Naive B cell (primary cell): ENCODE results near the gene CRKL. TPM values are rescaled to one million over a fixed set of nuclear protein-coding genes. Genes with fewer than 3 reads are reported as not detected.
A peak's percentile ranks its signal among the peaks of the same experiment; 100 is the strongest.
"Not testable (repeated sequence)": the region's sequence is repeated elsewhere in the genome, so short reads cannot be mapped to it uniquely, and the experiment has no call there.

Source experiments
- ATAC-seq, 2 donors: fragments of 150-1000 bp; cut with Tn5 transposase; 2 replicates each; pipeline ENCODE4 v1.10.0; 2021; ENCODE audit warnings: low read depth in 2 of 2, mild to moderate bottlenecking in 2 of 2, moderate library complexity in 2 of 2
- DNase-seq: peaks from one replicate; pipeline ENCODE4 v3.0.0; 2022
- H3K27ac Mint-ChIP-seq, 6 donors: one replicate each; pipeline ENCODE4 v1.8.0; 2020 to 2022; ENCODE audit warnings: mild to moderate bottlenecking in 6 of 6, mixed read lengths in 6 of 6, moderate library complexity in 5 of 6, inconsistent platforms in 2 of 6
- H3K27me3 Mint-ChIP-seq, 3 donors: one replicate each; pipeline ENCODE4 v1.8.0; 2021 to 2022; ENCODE audit warnings: mixed read lengths in 3 of 3, mild to moderate bottlenecking in 1 of 3
- H3K36me3 Mint-ChIP-seq, 2 donors: one replicate each; pipeline ENCODE4 v1.8.0; 2020 to 2022; ENCODE audit warnings: mixed read lengths in 2 of 2, inconsistent platforms in 1 of 2, mild to moderate bottlenecking in 1 of 2
- H3K4me1 Mint-ChIP-seq, 3 donors: one replicate each; pipeline ENCODE4 v1.8.0; 2020 to 2022; ENCODE audit warnings: mixed read lengths in 3 of 3, inconsistent platforms in 1 of 3, mild to moderate bottlenecking in 1 of 3, moderate library complexity in 1 of 3
- H3K4me3 Mint-ChIP-seq, 8 donors: one replicate each; pipeline ENCODE4 v1.8.0; 2020 to 2022; ENCODE audit warnings: mild to moderate bottlenecking in 8 of 8, mixed read lengths in 8 of 8, moderate library complexity in 8 of 8, inconsistent platforms in 2 of 8
- H3K9me3 Mint-ChIP-seq, 7 donors: one replicate each; pipeline ENCODE4 v1.8.0; 2020 to 2022; ENCODE audit warnings: mixed read lengths in 7 of 7, mild to moderate bottlenecking in 5 of 7, inconsistent platforms in 2 of 7, moderate library complexity in 1 of 7
- polyA plus RNA-seq, 6 donors: library from polyadenylated mRNA; unstranded; fragments of 300-500 nt; fragmentation: Illumina TruSeq; gene quantifications; one replicate each; pipeline ENCODE4 v1.2.3, GENCODE V29; 2021; ENCODE audit warnings: low read depth in 6 of 6

The CRKL gene
- polyA plus RNA-seq, 6 donors from 2014 or later = 42.6 to 60.7 (median 50.0) TPM

GRCh38 chr22:20963201-20964052, 46.2 kb downstream of the CRKL start:
- Mint-ChIP-seq H3K9me3 (no peaks in the 10 kb centered on the region), H3K4me1 (peaks cover 24 to 47% (median 39%) of the 10 kb centered on the region in 3 donors), H3K27ac (no peak overlapping the region), H3K36me3 (no peaks in the 10 kb centered on the region), H3K4me3 (peak overlapping the region in 6 of 8 donors; percentile 15 to 84 (median 50)), H3K27me3 (peaks cover 8 to 26% (median 12%) of the 10 kb centered on the region in 3 donors)
- DNase-seq (no peak), ATAC-seq (no peak)

- Mint-ChIP-seq H3K9me3 (no peaks in the 10 kb centered on the region), H3K4me1 (peaks cover 29 to 52% (median 45%) of the 10 kb centered on the region in 3 donors), H3K36me3 (no peaks in the 10 kb centered on the region), H3K27ac (peak overlapping the region in 5 of 6 donors; percentile 58 to 73 (median 62)), H3K4me3 (peak overlapping the region; percentile 77 to 88 (median 84)), H3K27me3 (peaks cover 8 to 22% (median 11%) of the 10 kb centered on the region in 3 donors)
- ATAC-seq (no peak), DNase-seq (no peak)
Measured at GRCh38 chr22:20964090-20964798, 47.0 kb downstream of the CRKL start.

- ATAC-seq (no peak), DNase-seq (no peak)
- Mint-ChIP-seq H3K4me3 (peak overlapping the region; percentile 77 to 88 (median 84)), H3K9me3 (no peaks in the 10 kb centered on the region), H3K27me3 (peaks cover 8 to 22% (median 11%) of the 10 kb centered on the region in 3 donors), H3K36me3 (no peaks in the 10 kb centered on the region), H3K27ac (peak overlapping the region in 3 of 6 donors; percentile 62 to 73 (median 66)), H3K4me1 (peaks cover 29 to 52% (median 45%) of the 10 kb centered on the region in 3 donors)
Measured at GRCh38 chr22:20964799-20965103, 47.5 kb downstream of the CRKL start.

- Mint-ChIP-seq H3K36me3 (no peaks in the 10 kb centered on the region), H3K4me3 (peak overlapping the region in 7 of 8 donors; percentile 71 to 89 (median 75)), H3K4me1 (peaks cover 29 to 52% (median 45%) of the 10 kb centered on the region in 3 donors), H3K27ac (peak overlapping the region in 2 of 6 donors; percentile 10 to 34), H3K9me3 (no peaks in the 10 kb centered on the region), H3K27me3 (peaks cover 7 to 18% (median 8%) of the 10 kb centered on the region in 3 donors)
- DNase-seq (no peak), ATAC-seq (peak; percentile 28 to 31)
Measured at GRCh38 chr22:20965104-20965887, 48.1 kb downstream of the CRKL start.

- no peak for DNase-seq
- no peaks in the 10 kb centered on the region for H3K36me3 Mint-ChIP-seq
- peak overlapping the region in 6 of 8 donors; percentile 71 to 89 (median 78) for H3K4me3 Mint-ChIP-seq
- peaks cover 0 to 13% (median 4%) of the 10 kb centered on the region in 3 donors for H3K27me3 Mint-ChIP-seq
- H3K27ac Mint-ChIP-seq = peak overlapping the region in 3 of 6 donors; percentile 10 to 51 (median 24)
- no peaks in the 10 kb centered on the region for H3K9me3 Mint-ChIP-seq
- H3K4me1 Mint-ChIP-seq = peaks cover 31 to 54% (median 46%) of the 10 kb centered on the region in 3 donors
- no peak for ATAC-seq
Measured at GRCh38 chr22:20965888-20966855, 49.0 kb downstream of the CRKL start.

- Mint-ChIP-seq H3K27ac (peak within 1 kb of the TSS in 4 of 6 donors; percentile 17 to 81 (median 74)), H3K9me3 (no peaks in the 10 kb centered on the region), H3K36me3 (no peaks in the 10 kb centered on the region), H3K4me1 (peaks cover 37 to 57% (median 50%) of the 10 kb centered on the region in 3 donors), H3K27me3 (peaks cover 0 to 13% (median 0%) of the 10 kb centered on the region in 3 donors), H3K4me3 (peak within 1 kb of the TSS in 6 of 8 donors; percentile 29 to 89 (median 64))
- DNase-seq (no peak), ATAC-seq (no peak)
Measured at GRCh38 chr22:20966883-20967696, 49.9 kb downstream of the CRKL start, which contains the start of gene AIFM3. AIFM3 (plus strand) TSS chr22:20967255; CDS start chr22:20967945, 690 bp downstream.

- no peak for DNase-seq
- peak overlapping the region in 4 of 8 donors; percentile 31 to 72 (median 64) for H3K4me3 Mint-ChIP-seq
- H3K36me3 Mint-ChIP-seq = no peaks in the 10 kb centered on the region
- H3K27me3 Mint-ChIP-seq = peaks cover 0 to 11% (median 0%) of the 10 kb centered on the region in 3 donors
- H3K9me3 Mint-ChIP-seq = no peaks in the 10 kb centered on the region
- ATAC-seq = no peak
- peaks cover 37 to 60% (median 56%) of the 10 kb centered on the region in 3 donors for H3K4me1 Mint-ChIP-seq
- H3K27ac Mint-ChIP-seq = peak overlapping the region in 4 of 6 donors; percentile 17 to 81 (median 62)
Measured at GRCh38 chr22:20967697-20968211, 50.5 kb downstream of the CRKL start.

- peak; percentile 67 to 68 for ATAC-seq
- Mint-ChIP-seq H3K27me3 (peaks cover 0 to 4% (median 0%) of the 10 kb centered on the region in 3 donors), H3K9me3 (no peaks in the 10 kb centered on the region), H3K27ac (peak overlapping the region; percentile 16 to 85 (median 69)), H3K36me3 (no peaks in the 10 kb centered on the region), H3K4me1 (peaks cover 37 to 63% (median 58%) of the 10 kb centered on the region in 3 donors), H3K4me3 (peak overlapping the region; percentile 22 to 79 (median 61))
- DNase-seq = no peak
Measured at GRCh38 chr22:20968281-20968977, 51.2 kb downstream of the CRKL start.

- peak overlapping the region in 4 of 8 donors; percentile 36 to 55 (median 40) for H3K4me3 Mint-ChIP-seq
- peaks cover 24 to 42% (median 41%) of the 10 kb centered on the region in 3 donors for H3K4me1 Mint-ChIP-seq
- H3K9me3 Mint-ChIP-seq = no peaks in the 10 kb centered on the region
- peaks cover 0 to 9% (median 7%) of the 10 kb centered on the region in 3 donors for H3K27me3 Mint-ChIP-seq
- no peak for ATAC-seq
- H3K36me3 Mint-ChIP-seq = no peaks in the 10 kb centered on the region
- peak overlapping the region in 3 of 6 donors; percentile 49 to 88 (median 63) for H3K27ac Mint-ChIP-seq
- no peak for DNase-seq
Measured at GRCh38 chr22:20970939-20971657, 53.9 kb downstream of the CRKL start.

GRCh38 chr22:20972014-20972694, 54.9 kb downstream of the CRKL start:
- DNase-seq (peak; percentile 41), ATAC-seq (peak; percentile 68 to 70)
- Mint-ChIP-seq H3K4me3 (peak overlapping the region in 4 of 8 donors; percentile 9 to 41 (median 34)), H3K4me1 (peaks cover 23 to 40% (median 39%) of the 10 kb centered on the region in 3 donors), H3K27me3 (peaks cover 0 to 15% (median 8%) of the 10 kb centered on the region in 3 donors), H3K27ac (peak overlapping the region in 5 of 6 donors; percentile 22 to 80 (median 58))
- not testable (repeated sequence) for H3K36me3 Mint-ChIP-seq, H3K9me3 Mint-ChIP-seq
